ENCODE data around the gene TBC1D19. TPM values are rescaled to one million over a fixed set of nuclear protein-coding genes. Genes with fewer than 3 reads are reported as not detected.

TBC1D19 gene
- total and polyA plus RNA-seq, 2 of the 4 experiments (the other 2 are of a cell fraction), result 9.9 to 17.6 TPM

DNA sequence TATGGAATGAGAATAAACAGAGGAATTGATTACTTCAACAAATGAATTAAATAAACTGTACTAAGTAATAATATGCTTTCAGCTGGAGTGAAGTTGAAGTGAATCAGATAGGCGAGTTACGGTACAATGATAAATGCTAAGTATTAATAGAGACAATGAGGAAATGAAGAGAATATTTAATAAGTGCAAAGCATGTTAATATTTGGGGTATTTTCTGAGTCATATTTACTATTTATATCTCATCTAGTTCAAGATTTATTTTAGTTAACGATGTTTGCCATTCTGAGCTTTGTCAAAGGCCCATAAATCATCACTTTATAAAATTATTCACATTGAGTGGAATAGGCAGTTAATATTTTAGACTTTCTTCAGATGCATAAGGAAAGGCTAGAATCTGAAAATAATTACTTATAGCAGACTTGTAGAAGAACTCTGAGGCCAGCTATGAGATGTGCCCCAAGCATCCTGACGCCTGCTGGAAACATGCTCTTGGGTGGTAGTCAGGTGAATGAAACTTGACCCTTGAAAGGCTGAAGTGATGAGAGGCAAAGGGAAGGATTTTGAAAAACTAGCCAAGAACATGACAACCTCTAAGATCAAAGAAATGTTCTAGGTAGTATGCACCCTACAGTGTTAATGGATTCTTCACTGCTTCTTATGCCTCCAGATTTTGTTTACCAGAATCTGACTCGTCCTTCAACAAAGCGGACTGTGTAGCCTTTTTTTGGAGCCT lies 142.9 kb downstream of the TBC1D19 start:
- Histone ChIP-seq H3K4ac (ENCODE audit: low read depth, low read length) (no peak overlapping the region), H4K8ac (ENCODE audit: low read depth in 2 of 2, low read length in 2 of 2) (no peak overlapping the region), H3K4me1 (ENCODE audit: control insufficient read depth, insufficient read depth, low read length) (peaks cover 1% of the 10 kb centered on the region; the same call in 1 of the 2 replicates), H3K14ac (replicated peaks; ENCODE audit: low read depth, low read length) (no peak overlapping the region), H2BK20ac (ENCODE audit: low read depth, low read length) (no peak overlapping the region), H2BK15ac (ENCODE audit: low read depth, low read length) (no peak overlapping the region), H4K91ac (ENCODE audit: insufficient read depth, low read depth, low read length) (no peak overlapping the region), H3K4me2 (ENCODE audit: low read depth, low read length) (no peak overlapping the region), H2BK5ac (ENCODE audit: low read depth, low read length, poor library complexity, severe bottlenecking) (no peak overlapping the region), H2BK120ac (ENCODE audit: low read depth, low read length) (no peak overlapping the region), H2AK5ac (ENCODE audit: low read depth, low read length) (no peak overlapping the region), H3K27me3 (ENCODE audit: control insufficient read depth, insufficient read depth, low read length) (no peaks in the 10 kb centered on the region), H3K4me3 (ENCODE audit: insufficient read depth, low read depth, low read length) (no peak overlapping the region), H3K27ac (ENCODE audit: insufficient read depth, low read length) (no peak overlapping the region), H2AFZ (replicated peaks; ENCODE audit: low read length, poor library complexity) (no peak overlapping the region), H4K20me1 (ENCODE audit: insufficient read depth, low read length) (no peaks in the 10 kb centered on the region), H2AK9ac (replicated peaks; ENCODE audit: low read depth, low read length, poor library complexity) (no peak overlapping the region), H3K9ac (ENCODE audit: low read depth, low read length) (no peak overlapping the region), H3K23ac (ENCODE audit: low read depth, low read length) (no peak overlapping the region), H3K56ac (ENCODE audit: extremely low read depth, insufficient read depth, low read length) (no peak overlapping the region), H4K5ac (ENCODE audit: low read depth, low read length) (no peak overlapping the region), H3K9me1 (ENCODE audit: insufficient read depth, low read length) (0 out of 2 replicates have a peak, but pooled peaks cover 2% of the 10 kb centered on the region), H3K79me1 (ENCODE audit: low read depth in 1 of 2, low read length in 2 of 2) (no peaks in the 10 kb centered on the region; a peak in 1 of 4 replicates), H3K36me3 (ENCODE audit: control insufficient read depth, insufficient read depth, low read length) (peaks cover 8% of the 10 kb centered on the region; the same call in 1 of the 2 replicates), H3K18ac (ENCODE audit: low read depth, low read length) (no peak overlapping the region), H3K9me3 (ENCODE audit: control insufficient read depth, insufficient read depth, low read length) (no peaks in the 10 kb centered on the region)
- intact Hi-C loops (cut with micrococcal nuclease), result loop anchor here (1.0 to 10.0 kb wide), 2 partner anchors 128 to 702 kb away; no protein-coding TSS in a partner anchor
- dilution Hi-C loops (cut with HindIII; ENCODE audit: low sequenced_read_pairs, unreplicated experiment), result no loop called here
- POLR2A ChIA-PET (ENCODE audit: unreplicated experiment), result no interaction called here
- CTCF ChIA-PET, result no interaction called here
- no peak for TF ChIP-seq BHLHE40 (IDR thresholded peaks at IDR 0.05; ENCODE audit: low read depth, low read length)
- TF ChIP-seq FOS (IDR thresholded peaks at IDR 0.05; ENCODE audit: low read depth, low read length), result no peak
- no peak for TF ChIP-seq RFX5 (IDR thresholded peaks at IDR 0.05; ENCODE audit: low read depth, low read length)
- TF ChIP-seq, protein P1, sequence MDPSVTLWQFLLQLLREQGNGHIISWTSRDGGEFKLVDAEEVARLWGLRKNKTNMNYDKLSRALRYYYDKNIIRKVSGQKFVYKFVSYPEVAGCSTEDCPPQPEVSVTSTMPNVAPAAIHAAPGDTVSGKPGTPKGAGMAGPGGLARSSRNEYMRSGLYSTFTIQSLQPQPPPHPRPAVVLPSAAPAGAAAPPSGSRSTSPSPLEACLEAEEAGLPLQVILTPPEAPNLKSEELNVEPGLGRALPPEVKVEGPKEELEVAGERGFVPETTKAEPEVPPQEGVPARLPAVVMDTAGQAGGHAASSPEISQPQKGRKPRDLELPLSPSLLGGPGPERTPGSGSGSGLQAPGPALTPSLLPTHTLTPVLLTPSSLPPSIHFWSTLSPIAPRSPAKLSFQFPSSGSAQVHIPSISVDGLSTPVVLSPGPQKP (IDR thresholded peaks at IDR 0.05; ENCODE audit: borderline replicate concordance, low read depth, low read length), result no peak
- TF ChIP-seq RAD21 (IDR thresholded peaks at IDR 0.05; ENCODE audit: low read length), result no peak
- TF ChIP-seq CHD1 (IDR thresholded peaks at IDR 0.05; ENCODE audit: low read depth, low read length), result no peak
- no peak for TF ChIP-seq MAFK (IDR thresholded peaks at IDR 0.05; ENCODE audit: low read depth, low read length)
- TF ChIP-seq USF2 (IDR thresholded peaks at IDR 0.05; ENCODE audit: low read depth, low read length), result no peak
- TF ChIP-seq POLR2A (IDR thresholded peaks at IDR 0.05; ENCODE audit: low read depth, low read length), result no peak
- BruUV-seq (replicated peaks), result no TSS peak
- WGBS, 2 experiments (ENCODE audit: extremely low coverage in 2 of 2, insufficient read length in 1 of 2), result no CpG with 5 or more reads among the region's 6 CpGs
- in situ Hi-C loops (cut with MboI; ENCODE audit: low sequenced_read_pairs), result loop anchor here (10.0 to 25.0 kb wide), 4 partner anchors 272 to 402 kb away; partner anchors contain the start of gene RBPJ
- DNase-seq (no peak), ATAC-seq (ENCODE audit: low read depth) (no peak)

Data from IMR-90 (cell line).